Osteoblast (primary cell): ENCODE measurements around the gene PPP1R36. TPM values are rescaled to one million over a fixed set of nuclear protein-coding genes. Genes with fewer than 3 reads are reported as not detected.
A peak's percentile ranks its signal among the peaks of the same experiment; 100 is the strongest.

Experiments
- DNase-seq: peaks from one replicate; pipeline ENCODE4 v3.0.0; 2011; ENCODE audit warnings: low spot score, mixed read lengths; ENCODE audit not compliant: insufficient read length; ENCODE audit errors: missing footprints
- H2AFZ ChIP-seq: 2 replicates; pipeline ENCODE4 v1.6.0; 2011; ENCODE audit warnings: mild to moderate bottlenecking, low read length
- H3K27ac ChIP-seq: 2 replicates; pipeline ENCODE4 v1.5.1; 2011; ENCODE audit warnings: mild to moderate bottlenecking, low read depth, low read length, moderate library complexity
- H3K27me3 ChIP-seq: 2 replicates; pipeline ENCODE4 v1.6.0; 2012; ENCODE audit warnings: mild to moderate bottlenecking, control low read depth, inconsistent platforms, low read length, moderate library complexity; ENCODE audit not compliant: insufficient read depth
- H3K36me3 ChIP-seq: 2 replicates; pipeline ENCODE4 v1.5.1; 2011; ENCODE audit warnings: mild to moderate bottlenecking, low read length, control low read depth, moderate library complexity; ENCODE audit not compliant: insufficient read depth
- H3K4me1 ChIP-seq: 2 replicates; pipeline ENCODE4 v1.5.1; 2011; ENCODE audit warnings: mild to moderate bottlenecking, low read length, control low read depth, moderate library complexity; ENCODE audit not compliant: insufficient read depth
- H3K4me2 ChIP-seq: 2 replicates; pipeline ENCODE4 v1.6.0; 2011; ENCODE audit warnings: mild to moderate bottlenecking, low read length; ENCODE audit not compliant: insufficient read depth
- H3K4me3 ChIP-seq: fragments of 200-600 bp; sonication (generic); 3 replicates; pipeline ENCODE4 v1.5.1; 2012; ENCODE audit warnings: mild to moderate bottlenecking, low read length, inconsistent platforms; ENCODE audit not compliant: insufficient read depth
- H3K79me2 ChIP-seq: 2 replicates; pipeline ENCODE4 v1.6.0; 2012; ENCODE audit warnings: mild to moderate bottlenecking, low read length, control low read depth, inconsistent platforms; ENCODE audit not compliant: insufficient read depth
- H3K9me3 ChIP-seq: 2 replicates; pipeline ENCODE4 v1.5.1; 2011; ENCODE audit warnings: low read depth, low read length, control low read depth
- H4K20me1 ChIP-seq: 2 replicates; pipeline ENCODE4 v1.6.0; 2012; ENCODE audit warnings: mild to moderate bottlenecking, low read length, control low read depth; ENCODE audit not compliant: insufficient read depth
- CTCF ChIP-seq: IDR thresholded peaks from 2 replicates; pipeline ENCODE4 v1.5.1; 2011; ENCODE audit warnings: mild to moderate bottlenecking, low read depth, low read length, moderate library complexity; ENCODE audit errors: extremely low read depth
- total RNA-seq: library from RNA; depleted of rRNA; stranded (reverse); fragments of >200 nt; gene quantifications from 2 replicates; pipeline ENCODE4 v1.2.3, GENCODE V29; 2012

PPP1R36 gene
- total RNA-seq, 1 donor, result 1.1 TPM

- Histone ChIP-seq H3K4me2 (no peak overlapping the region), H3K27me3 (no peaks in the 10 kb centered on the region)
- no peak for TF ChIP-seq CTCF
Observed at GRCh38 chr14:64561631-64562030, 11.9 kb downstream of the PPP1R36 start.

GRCh38 chr14:64562436-64562835 lies 12.7 kb downstream of the PPP1R36 start:
- Histone ChIP-seq H2AFZ (no peak overlapping the region), H3K27ac (no peak overlapping the region), H3K9me3 (no peaks in the 10 kb centered on the region), H3K79me2 (no peaks in the 10 kb centered on the region), H3K36me3 (no peaks in the 10 kb centered on the region), H3K4me1 (no peaks in the 10 kb centered on the region), H3K27me3 (no peaks in the 10 kb centered on the region), H3K4me2 (no peak overlapping the region), H3K4me3 (no peak overlapping the region), H4K20me1 (no peaks in the 10 kb centered on the region)
- no peak for DNase-seq
- no peak for TF ChIP-seq CTCF

More at GRCh38 chr14:64561631-64562030, 11.9 kb downstream of the PPP1R36 start:
- DNase-seq, result no peak
- Histone ChIP-seq H3K36me3 (no peaks in the 10 kb centered on the region), H2AFZ (no peak overlapping the region), H3K9me3 (no peaks in the 10 kb centered on the region), H3K4me1 (no peaks in the 10 kb centered on the region), H3K27ac (no peak overlapping the region), H3K4me3 (no peak overlapping the region), H3K79me2 (no peaks in the 10 kb centered on the region), H4K20me1 (no peaks in the 10 kb centered on the region)

GRCh38 chr14:64563696-64564095 lies 13.9 kb downstream of the PPP1R36 start:
- peaks cover under 1% of the 10 kb centered on the region for H3K4me1 ChIP-seq
- no peak overlapping the region for H2AFZ ChIP-seq
- TF ChIP-seq CTCF, result no peak
- no peak overlapping the region for H3K4me2 ChIP-seq
- no peak for DNase-seq
- no peaks in the 10 kb centered on the region for H3K79me2 ChIP-seq
- no peaks in the 10 kb centered on the region for H3K36me3 ChIP-seq
- H4K20me1 ChIP-seq, result no peaks in the 10 kb centered on the region
- no peaks in the 10 kb centered on the region for H3K9me3 ChIP-seq
- H3K27ac ChIP-seq, result no peak overlapping the region
- H3K4me3 ChIP-seq, result no peak overlapping the region
- no peaks in the 10 kb centered on the region for H3K27me3 ChIP-seq

GRCh38 chr14:64566651-64567122 lies 16.9 kb downstream of the PPP1R36 start:
- Histone ChIP-seq H3K4me2 (no peak overlapping the region), H3K79me2 (no peaks in the 10 kb centered on the region), H3K4me3 (no peak overlapping the region), H4K20me1 (no peaks in the 10 kb centered on the region), H3K4me1 (peaks cover 14% of the 10 kb centered on the region), H3K27me3 (no peaks in the 10 kb centered on the region), H3K36me3 (no peaks in the 10 kb centered on the region), H3K9me3 (no peaks in the 10 kb centered on the region), H2AFZ (peak overlapping the region; percentile 43), H3K27ac (no peak overlapping the region)
- no peak for DNase-seq
- TF ChIP-seq CTCF, result no peak
